PC-9 (cell line): ENCODE measurements around the gene HADH.

Experiments
- EZH2 ChIP-seq: fragments of 200-600 bp; sonication (generic); IDR thresholded peaks from 2 replicates; pipeline ENCODE4 v1.8.0; 2017; ENCODE audit warnings: antibody characterized with exemption, low read depth
- TF ChIP-seq, protein P1 (sequence below): fragments of 200-600 bp; sonication (generic); conservative IDR thresholded peaks from 2 replicates; pipeline ENCODE4 v1.6.1; 2017; ENCODE audit warnings: mixed run types, antibody characterized with exemption, mild to moderate bottlenecking, moderate library complexity

DNA sequence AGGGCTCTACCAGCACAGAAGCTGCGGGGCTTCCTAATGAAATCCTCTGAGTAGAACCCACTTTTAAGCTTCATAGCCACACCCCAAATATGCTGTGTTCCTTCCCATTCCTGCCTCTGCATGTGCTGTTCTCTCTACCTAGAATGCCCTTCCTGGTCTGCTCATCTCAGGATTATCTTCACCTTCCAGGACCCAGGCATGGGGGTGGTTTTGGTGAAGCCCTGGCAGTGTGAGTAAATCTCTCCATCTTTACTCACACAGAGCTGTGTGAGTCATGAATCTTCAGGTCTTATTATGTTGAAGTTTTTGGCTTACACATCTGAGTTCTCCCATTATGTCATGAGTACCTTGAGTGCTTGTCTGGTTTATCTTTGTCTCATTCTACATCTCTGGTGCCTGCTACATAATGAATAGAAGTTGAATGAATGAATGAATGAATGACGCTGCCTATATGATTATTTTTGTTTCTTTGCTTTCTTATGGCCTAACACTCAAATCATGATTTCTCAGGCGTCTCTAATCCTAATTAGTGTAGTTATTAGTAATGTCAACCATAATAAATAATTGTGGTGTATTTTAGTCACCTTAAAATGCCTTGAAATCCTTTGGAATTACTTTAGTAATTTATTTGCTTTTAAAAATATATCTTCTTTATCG lies 41.9 kb downstream of the HADH start:
- TF ChIP-seq, protein P1, sequence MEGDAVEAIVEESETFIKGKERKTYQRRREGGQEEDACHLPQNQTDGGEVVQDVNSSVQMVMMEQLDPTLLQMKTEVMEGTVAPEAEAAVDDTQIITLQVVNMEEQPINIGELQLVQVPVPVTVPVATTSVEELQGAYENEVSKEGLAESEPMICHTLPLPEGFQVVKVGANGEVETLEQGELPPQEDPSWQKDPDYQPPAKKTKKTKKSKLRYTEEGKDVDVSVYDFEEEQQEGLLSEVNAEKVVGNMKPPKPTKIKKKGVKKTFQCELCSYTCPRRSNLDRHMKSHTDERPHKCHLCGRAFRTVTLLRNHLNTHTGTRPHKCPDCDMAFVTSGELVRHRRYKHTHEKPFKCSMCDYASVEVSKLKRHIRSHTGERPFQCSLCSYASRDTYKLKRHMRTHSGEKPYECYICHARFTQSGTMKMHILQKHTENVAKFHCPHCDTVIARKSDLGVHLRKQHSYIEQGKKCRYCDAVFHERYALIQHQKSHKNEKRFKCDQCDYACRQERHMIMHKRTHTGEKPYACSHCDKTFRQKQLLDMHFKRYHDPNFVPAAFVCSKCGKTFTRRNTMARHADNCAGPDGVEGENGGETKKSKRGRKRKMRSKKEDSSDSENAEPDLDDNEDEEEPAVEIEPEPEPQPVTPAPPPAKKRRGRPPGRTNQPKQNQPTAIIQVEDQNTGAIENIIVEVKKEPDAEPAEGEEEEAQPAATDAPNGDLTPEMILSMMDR, result no peak
- no peak for TF ChIP-seq EZH2
